H1 (cell line): ENCODE results near the gene ACAD9. TPM values are rescaled to one million over a fixed set of nuclear protein-coding genes. Genes with fewer than 3 reads are reported as not detected.

ENCODE experiments used
- CTCF ChIA-PET: fragments of 300-600 bp; sonication (Branson Sonifier 250); formaldehyde crosslinking; loops from one replicate; lab custom pipeline; 2021; ENCODE audit not compliant: partially characterized antibody; lab: Charles Lee
- POLR2A ChIA-PET: fragments of 300-600 bp; sonication (Branson Sonifier 250); formaldehyde crosslinking; loops from one replicate; lab custom pipeline; 2021; ENCODE audit warnings: inconsistent platforms; ENCODE audit not compliant: partially characterized antibody; lab: Charles Lee
- DNase-seq, 2 experiments: peaks; one replicate each; pipeline versions ENCODE4 v3.0.0 to v3.0.0-alpha.2; 2010 to 2022; ENCODE audit warnings: low spot score in 2 of 2, low read depth in 1 of 2, mixed read lengths in 1 of 2
- FAIRE-seq: peaks from 2 replicates; lab custom pipeline; 2011; peaks lifted over from hg19 to GRCh38; lab: Jason Lieb, UNC
- H2AFZ ChIP-seq: 2 replicates; pipeline ENCODE4 v1.8.1; 2012; ENCODE audit warnings: low read length, inconsistent platforms
- H2AK5ac ChIP-seq: 2 replicates; pipeline ENCODE4 v1.6.1; 2013; ENCODE audit warnings: low read depth, low read length
- H2BK120ac ChIP-seq: replicated peaks from 2 replicates; pipeline ENCODE3; 2013; ENCODE audit warnings: low read depth, low read length, inconsistent platforms
- H2BK12ac ChIP-seq: 2 replicates; pipeline ENCODE4 v1.6.1; 2013; ENCODE audit warnings: low read depth, low read length
- H2BK15ac ChIP-seq: 2 replicates; pipeline ENCODE4 v1.6.1; 2013; ENCODE audit warnings: low read length
- H2BK20ac ChIP-seq: 2 replicates; pipeline ENCODE4 v1.6.1; 2013; ENCODE audit warnings: low read length
- H2BK5ac ChIP-seq: 2 replicates; pipeline ENCODE4 v1.6.1; 2013; ENCODE audit warnings: low read depth, low read length
- H3K14ac ChIP-seq: 2 replicates; pipeline ENCODE4 v1.6.1; 2013; ENCODE audit warnings: inconsistent platforms; ENCODE audit not compliant: insufficient read length
- H3K18ac ChIP-seq: 2 replicates; pipeline ENCODE4 v1.6.1; 2013; ENCODE audit warnings: low read length; ENCODE audit errors: extremely low read depth
- H3K23ac ChIP-seq: 2 replicates; pipeline ENCODE4 v1.6.1; 2013; ENCODE audit warnings: inconsistent platforms; ENCODE audit not compliant: insufficient read length
- H3K23me2 ChIP-seq: 2 replicates; pipeline ENCODE4 v1.6.1; 2013; ENCODE audit warnings: low read depth, low read length
- H3K27ac ChIP-seq: 2 replicates; pipeline ENCODE4 v1.6.1; 2011; ENCODE audit warnings: low read depth, low read length, inconsistent platforms
- H3K27me3 ChIP-seq, 4 experiments: replicated peaks in 1 of 4; 1 replicate in 1 of 4; 2 replicates in 3 of 4; pipeline versions ENCODE4 v1.6.1 to v1.8.1; 2011 to 2013; ENCODE audit warnings: low read length in 3 of 4, mild to moderate bottlenecking in 3 of 4, inconsistent platforms in 2 of 4, mixed read lengths in 2 of 4, moderate library complexity in 1 of 4; ENCODE audit not compliant: control insufficient read depth in 3 of 4, insufficient read depth in 3 of 4; ENCODE audit errors: extremely low read depth in 1 of 4
- H3K36me3 ChIP-seq, 4 experiments: 2 replicates each; pipeline versions ENCODE4 v1.6.1 to v1.8.1; 2011 to 2013; ENCODE audit warnings: mild to moderate bottlenecking in 4 of 4, low read length in 3 of 4, moderate library complexity in 2 of 4, control low read depth in 1 of 4, inconsistent platforms in 1 of 4; ENCODE audit not compliant: insufficient read depth in 4 of 4, control insufficient read depth in 2 of 4
- H3K4ac ChIP-seq: replicated peaks from 2 replicates; pipeline ENCODE3; 2013; ENCODE audit warnings: low read length, low read depth, mixed read lengths, inconsistent platforms; ENCODE audit not compliant: insufficient read length
- H3K4me1 ChIP-seq, 4 experiments: replicated peaks in 1 of 4; 1 replicate in 1 of 4; 2 replicates in 3 of 4; pipeline versions ENCODE4 v1.6.1 to v1.8.1; 2011 to 2013; ENCODE audit warnings: low read length in 3 of 4, inconsistent platforms in 2 of 4, mixed read lengths in 1 of 4; ENCODE audit not compliant: insufficient read depth in 4 of 4, control insufficient read depth in 3 of 4
- H3K4me2 ChIP-seq, 2 experiments: 2 replicates each; pipeline versions ENCODE4 v1.6.1 to v1.8.1; 2011 to 2013; ENCODE audit warnings: low read depth in 2 of 2, low read length in 2 of 2, control low read depth in 1 of 2, inconsistent platforms in 1 of 2, mild to moderate bottlenecking in 1 of 2; ENCODE audit not compliant: insufficient read depth in 1 of 2
- H3K4me3 ChIP-seq, 4 experiments: fragments of 200-600, 300-600 bp in 1 of 4; sonication (generic), shearing (Covaris generic), sonication (Bioruptor Twin) in 1 of 4; 2 replicates each; pipeline versions ENCODE4 v1.5.1 to v1.8.1; 2011 to 2016; ENCODE audit warnings: low read length in 4 of 4, low read depth in 3 of 4, control low read depth in 2 of 4, inconsistent platforms in 2 of 4, mild to moderate bottlenecking in 2 of 4, mixed read lengths in 1 of 4, moderate library complexity in 1 of 4; ENCODE audit not compliant: insufficient read depth in 2 of 4; ENCODE audit errors: extremely low read depth in 1 of 4
- H3K56ac ChIP-seq: replicated peaks from 2 replicates; pipeline ENCODE3; 2013; ENCODE audit warnings: low read depth, mild to moderate bottlenecking, mixed read lengths, low read length, inconsistent platforms; ENCODE audit not compliant: insufficient read length
- H3K79me1 ChIP-seq: 2 replicates; pipeline ENCODE4 v1.6.1; 2013; ENCODE audit warnings: low read depth, low read length, control low read depth
- H3K79me2 ChIP-seq, 2 experiments: 2 replicates each; pipeline versions ENCODE4 v1.6.1 to v1.8.1; 2012 to 2013; ENCODE audit warnings: low read length in 2 of 2, mild to moderate bottlenecking in 2 of 2, inconsistent platforms in 1 of 2; ENCODE audit not compliant: insufficient read depth in 2 of 2, control insufficient read depth in 1 of 2
- H3K9ac ChIP-seq, 4 experiments: replicated peaks in 1 of 4; 1 replicate in 1 of 4; 2 replicates in 3 of 4; pipeline versions ENCODE4 v1.6.1 to v1.8.1; 2011 to 2013; ENCODE audit warnings: low read depth in 3 of 4, low read length in 3 of 4, control low read depth in 2 of 4, mild to moderate bottlenecking in 2 of 4, moderate library complexity in 2 of 4, inconsistent platforms in 1 of 4; ENCODE audit errors: extremely low read depth in 1 of 4
- H3K9me3 ChIP-seq, 2 experiments: 2 replicates each; pipeline versions ENCODE4 v1.6.1 to v1.8.1; 2012 to 2013; ENCODE audit warnings: mild to moderate bottlenecking in 2 of 2, moderate library complexity in 2 of 2, control low read depth in 1 of 2, inconsistent platforms in 1 of 2, low read depth in 1 of 2, low read length in 1 of 2, mixed read lengths in 1 of 2; ENCODE audit not compliant: insufficient read depth in 2 of 2
- H4K20me1 ChIP-seq, 2 experiments: replicated peaks in 1 of 2; 2 replicates each; pipeline versions ENCODE3 to v1.8.1; 2011 to 2013; ENCODE audit warnings: inconsistent platforms in 2 of 2, low read length in 2 of 2, mild to moderate bottlenecking in 1 of 2; ENCODE audit not compliant: insufficient read depth in 2 of 2, control insufficient read depth in 1 of 2
- H4K5ac ChIP-seq: 2 replicates; pipeline ENCODE4 v1.6.1; 2013; ENCODE audit warnings: low read length, low read depth, mixed read lengths, inconsistent platforms; ENCODE audit not compliant: insufficient read length
- H4K8ac ChIP-seq: 2 replicates; pipeline ENCODE4 v1.8.0; 2013; ENCODE audit warnings: mild to moderate bottlenecking, moderate library complexity, low read length, inconsistent platforms; ENCODE audit not compliant: insufficient read depth; ENCODE audit errors: extremely low read depth
- H4K91ac ChIP-seq: replicated peaks from 2 replicates; pipeline ENCODE3; 2013; ENCODE audit warnings: low read length, mixed read lengths, inconsistent platforms; ENCODE audit not compliant: insufficient read length
- E2F6 ChIP-seq: IDR thresholded peaks from 2 replicates; pipeline ENCODE4 v1.6.1; 2012; ENCODE audit warnings: inconsistent platforms
- HDAC2 ChIP-seq, 2 experiments: fragments of 300-600 bp in 1 of 2; sonication (generic) in 1 of 2; IDR thresholded peaks; 2 replicates each; pipeline ENCODE4 v1.6.1; 2011 to 2012; ENCODE audit warnings: low read depth in 2 of 2, low read length in 2 of 2, mild to moderate bottlenecking in 2 of 2, moderate library complexity in 2 of 2, borderline replicate concordance in 1 of 2, inconsistent platforms in 1 of 2
- JUN ChIP-seq: IDR thresholded peaks from 2 replicates; pipeline ENCODE4 v1.6.1; 2011; ENCODE audit warnings: low read depth, mild to moderate bottlenecking, improper control_type of control experiment, low read length
- NRF1 ChIP-seq: IDR thresholded peaks from 2 replicates; pipeline ENCODE4 v1.6.1; 2011; ENCODE audit warnings: mild to moderate bottlenecking, low read depth, low read length, improper control_type of control experiment
- RAD21 ChIP-seq, 2 experiments: IDR thresholded peaks in 1 of 2; conservative IDR thresholded peaks in 1 of 2; 2 replicates each; pipeline ENCODE4 v1.6.1; 2011; ENCODE audit warnings: low read depth in 2 of 2, low read length in 2 of 2, improper control_type of control experiment in 1 of 2, inconsistent platforms in 1 of 2, mild to moderate bottlenecking in 1 of 2, moderate library complexity in 1 of 2
- RFX5 ChIP-seq: IDR thresholded peaks from 2 replicates; pipeline ENCODE4 v1.6.1; 2011; ENCODE audit warnings: low read depth, low read length, improper control_type of control experiment, borderline replicate concordance
- RNF2 ChIP-seq: fragments of 200-900, 300-1000 bp; sonication (generic); IDR thresholded peaks from 2 replicates; pipeline ENCODE4 v1.7.1; 2016; ENCODE audit warnings: borderline replicate concordance, low read depth, mild to moderate bottlenecking, antibody characterized with exemption, low read length; ENCODE audit not compliant: poor library complexity, severe bottlenecking; ENCODE audit errors: missing control alignments
- SIN3A ChIP-seq, 2 experiments: IDR thresholded peaks in 1 of 2; conservative IDR thresholded peaks in 1 of 2; 2 replicates each; pipeline ENCODE4 v1.6.1; 2011 to 2012; ENCODE audit warnings: low read length in 2 of 2, improper control_type of control experiment in 1 of 2, low read depth in 1 of 2, mild to moderate bottlenecking in 1 of 2
- SP4 ChIP-seq: IDR thresholded peaks from 2 replicates; pipeline ENCODE4 v1.6.1; 2012; ENCODE audit warnings: low read length, inconsistent platforms
- SRF ChIP-seq: IDR thresholded peaks from 2 replicates; pipeline ENCODE4 v1.6.1; 2011; ENCODE audit warnings: mild to moderate bottlenecking, low read depth, low read length, moderate library complexity
- SUZ12 ChIP-seq: fragments of 200-600 bp; sonication (generic); IDR thresholded peaks from 2 replicates; pipeline ENCODE4 v1.6.1; 2012; ENCODE audit warnings: mild to moderate bottlenecking, inconsistent platforms, low read length, moderate library complexity, mixed read lengths
- YY1 ChIP-seq: IDR thresholded peaks from 2 replicates; pipeline ENCODE4 v1.6.1; 2011; ENCODE audit warnings: low read depth, mild to moderate bottlenecking, low read length
- WGBS, 2 experiments: shearing (Covaris generic) in 1 of 2; methylation state at CpG; one replicate each; pipeline versions ENCODE4 v1.1.6 to v1.1.7; 2013 to 2015; ENCODE audit warnings: low lambda C conversion rate in 2 of 2, mixed read lengths in 2 of 2, inconsistent platforms in 1 of 2, low coverage in 1 of 2, missing lambda C conversion rate in 1 of 2; ENCODE audit not compliant: insufficient replicate concordance in 2 of 2, insufficient coverage in 1 of 2, insufficient read length in 1 of 2; ENCODE audit errors: extremely low coverage in 1 of 2, missing lambda C conversion rate in 1 of 2; 5-methylcytosine and 5-hydroxymethylcytosine counted together
- polyA plus RNA-seq, 7 experiments: library from polyadenylated mRNA; depleted of rRNA in 3 of 7; stranded (reverse) in 5 of 7; unstranded in 2 of 7; fragments of >200 nt in 5 of 7; fragments of 200-250 nt in 2 of 7; gene quantifications; 1 replicate in 5 of 7; 2 replicates in 1 of 7; 4 replicates in 1 of 7; pipeline versions ENCODE4 v1.2.1 to v1.2.3, GENCODE V29; 2011 to 2013; ENCODE audit warnings: missing spikeins in 2 of 7, mixed read lengths in 2 of 7
- total RNA-seq: library from RNA; stranded (reverse); fragmentation: NEBNext Ultra II Directional; extraction: Animal tissue kit (Norgen Biotek cat#: 25700); gene quantifications from 2 replicates; pipeline ENCODE4 v1.2.1, GENCODE V29; 2021

Gene ACAD9
- total and polyA plus RNA-seq, 2 of the 8 experiments (the other 6 are each of a cell fraction or from before 2014, with no cell fraction given) = 27.5 to 28.9 TPM

- Histone ChIP-seq H4K5ac (no peak overlapping the region), H4K8ac (no peak overlapping the region), H3K27ac (no peak overlapping the region), H3K56ac (no peak overlapping the region), H3K4me1 (peaks cover 0 to 3% (median 0%) of the 10 kb centered on the region in 4 experiments; a peak in 3 of 7 replicates), H4K91ac (no peak overlapping the region), H3K79me2 (no peaks in the 10 kb centered on the region), H2BK20ac (no peak overlapping the region), H2BK12ac (no peak overlapping the region)
- CTCF ChIA-PET = interaction anchor here (0.7 to 3.1 kb wide), 7 partner anchors 10 to 98 kb away, joined by 3 to 8 read pairs (median 3); no protein-coding TSS in a partner anchor
- TF ChIP-seq E2F6 (no peak), HDAC2 (IDR thresholded peaks at IDR 0.05; ENCODE audit: borderline replicate concordance in 1 of 2, low read depth in 2 of 2, low read length in 2 of 2) (no peak), RFX5 (no peak), YY1 (no peak), SIN3A (conservative IDR thresholded peaks at IDR 0.05 in 1 of 2, IDR thresholded peaks at IDR 0.05 in 1 of 2; ENCODE audit: low read depth in 1 of 2, low read length in 2 of 2) (no peak), NRF1 (no peak), SUZ12 (no peak), SP4 (no peak), RNF2 (no peak), JUN (no peak), RAD21 (IDR thresholded peaks at IDR 0.05 in 1 of 2, conservative IDR thresholded peaks at IDR 0.05 in 1 of 2; ENCODE audit: low read depth in 2 of 2, low read length in 2 of 2) (no peak), SRF (no peak)
- TF ChIP-seq, all 59 proteins: peak for 0
- Histone ChIP-seq H4K20me1 (no peaks in the 10 kb centered on the region), H3K4me3 (no peak overlapping the region), H3K18ac (no peak overlapping the region), H3K14ac (no peak overlapping the region), H2BK15ac (no peak overlapping the region), H2BK5ac (no peak overlapping the region), H3K4ac (no peak overlapping the region), H2BK120ac (no peak overlapping the region), H3K23ac (no peak overlapping the region), H2AFZ (no peak overlapping the region), H3K79me1 (no peaks in the 10 kb centered on the region), H3K27me3 (no peaks in the 10 kb centered on the region), H3K4me2 (no peak overlapping the region), H2AK5ac (no peak overlapping the region), H3K9me3 (no peaks in the 10 kb centered on the region), H3K9ac (no peak overlapping the region), H3K23me2 (no peaks in the 10 kb centered on the region), H3K36me3 (no peaks in the 10 kb centered on the region)
- 87% methylated on average over 4 of the region's 4 CpGs; no CpG with 5 or more reads in 1 of the 2 experiments for WGBS, 2 experiments
- POLR2A ChIA-PET = no interaction called here
- FAIRE-seq (no peak), DNase-seq (no peak)
Observed at GRCh38 chr3:128872282-128872681, 7.1 kb upstream of the ACAD9 start.
